GM12878 (cell line): ENCODE measurements around the gene CHAF1A. TPM values are rescaled to one million over a fixed set of nuclear protein-coding genes. Genes with fewer than 3 reads are reported as not detected.

Experiments
- BRCA1 ChIP-seq: IDR thresholded peaks from 2 replicates; pipeline ENCODE4 v1.6.1; 2011; ENCODE audit warnings: low read depth, low read length, improper control_type of control experiment
- CBX3 ChIP-seq: fragments of 200-600 bp; sonication (generic); IDR thresholded peaks from 2 replicates; pipeline ENCODE4 v1.6.1; 2016; ENCODE audit warnings: low read depth, borderline replicate concordance
- CEBPB ChIP-seq, 2 experiments: fragments of 150-350 bp in 1 of 2; IDR thresholded peaks; 2 replicates each; pipeline ENCODE4 v1.6.1; 2012 to 2014; ENCODE audit warnings: low read depth in 2 of 2, low read length in 2 of 2, borderline replicate concordance in 1 of 2, inconsistent platforms in 1 of 2
- DPF2 ChIP-seq: fragments of 450-650 bp; IDR thresholded peaks from 2 replicates; pipeline ENCODE4 v1.6.1; 2017; ENCODE audit warnings: mild to moderate bottlenecking
- E2F8 ChIP-seq: fragments of 450-650 bp; IDR thresholded peaks from 2 replicates; pipeline ENCODE4 v1.6.1; 2018; ENCODE audit warnings: mild to moderate bottlenecking, low read depth, moderate library complexity; ENCODE audit not compliant: partially characterized antibody
- IKZF2 ChIP-seq, 2 experiments: fragments of 450-650 bp; IDR thresholded peaks; 2 replicates each; pipeline ENCODE4 v1.6.1; 2017; ENCODE audit warnings: mild to moderate bottlenecking in 2 of 2, moderate library complexity in 2 of 2
- IRF4 ChIP-seq: IDR thresholded peaks from 2 replicates; pipeline ENCODE4 v1.6.1; 2011; ENCODE audit warnings: low read depth, low read length
- KDM1A ChIP-seq: fragments of 200-600 bp; sonication (generic); IDR thresholded peaks from 2 replicates; pipeline ENCODE4 v1.6.1; 2016; ENCODE audit warnings: borderline replicate concordance
- MTA2 ChIP-seq: fragments of 450-650 bp; IDR thresholded peaks from 2 replicates; pipeline ENCODE4 v1.6.1; 2016; ENCODE audit warnings: low read depth, mild to moderate bottlenecking, moderate library complexity
- MYC ChIP-seq: IDR thresholded peaks from 2 replicates; pipeline ENCODE4 v1.6.1; 2011; ENCODE audit warnings: mild to moderate bottlenecking, low read length, moderate library complexity, inconsistent platforms; ENCODE audit not compliant: insufficient read depth, insufficient replicate concordance, insufficient read length, severe bottlenecking
- PAX5 ChIP-seq: IDR thresholded peaks from 2 replicates; pipeline ENCODE4 v1.6.1; 2011; ENCODE audit warnings: low read depth, low read length, borderline replicate concordance
- PRDM15 ChIP-seq: fragments of 450-650 bp; formaldehyde crosslinking; IDR thresholded peaks from 2 replicates; pipeline ENCODE4 v1.4.0; 2020; ENCODE audit warnings: mild to moderate bottlenecking, moderate library complexity
- RAD21 ChIP-seq: IDR thresholded peaks from 2 replicates; pipeline ENCODE4 v1.6.1; 2011; ENCODE audit warnings: mild to moderate bottlenecking, low read depth, low read length, moderate library complexity; ENCODE audit not compliant: insufficient read depth
- SMAD1 ChIP-seq: fragments of 450-650 bp; IDR thresholded peaks from 2 replicates; pipeline ENCODE4 v1.6.1; 2018; ENCODE audit warnings: mild to moderate bottlenecking, low read depth; ENCODE audit not compliant: partially characterized antibody
- SMC3 ChIP-seq: IDR thresholded peaks from 2 replicates; pipeline ENCODE4 v1.6.1; 2011; ENCODE audit warnings: low read length, improper control_type of control experiment, borderline replicate concordance
- USF2 ChIP-seq: IDR thresholded peaks from 2 replicates; pipeline ENCODE4 v1.6.1; 2011; ENCODE audit warnings: low read depth, low read length, improper control_type of control experiment, borderline replicate concordance
- YBX1 ChIP-seq: fragments of 450-650 bp; IDR thresholded peaks from 2 replicates; pipeline ENCODE4 v1.6.1; 2016; ENCODE audit warnings: antibody characterized with exemption
- ZNF687 ChIP-seq: fragments of 450-650 bp; IDR thresholded peaks from 2 replicates; pipeline ENCODE4 v1.6.1; 2017; ENCODE audit warnings: mild to moderate bottlenecking, moderate library complexity
- polyA plus RNA-seq, 11 experiments: library from polyadenylated mRNA; depleted of rRNA in 4 of 11; unstranded in 6 of 11; stranded (reverse) in 5 of 11; fragments of >200 nt; fragmentation: Nextera tagmentation in 4 of 11; fragmentation: Illumina TruSeq in 1 of 11; extraction: Ambion mirVana in 4 of 11; extraction: Trizol in 1 of 11; gene quantifications; 1 replicate in 1 of 11; 2 replicates in 10 of 11; pipeline versions ENCODE4 v1.2.1 to v1.2.3, GENCODE V29; 2011 to 2016; ENCODE audit warnings: inconsistent platforms in 2 of 11, missing spikeins in 2 of 11, low read depth in 1 of 11
- total RNA-seq, 4 experiments: library from RNA; depleted of rRNA in 3 of 4; stranded (reverse); fragments of >200 nt in 3 of 4; fragmentation: Illumina TruSeq in 1 of 4; extraction: Trizol in 1 of 4; gene quantifications; 2 replicates each; pipeline versions ENCODE4 v1.2.1 to v1.2.3, GENCODE V29; 2013 to 2021

CHAF1A gene
- total and polyA plus RNA-seq, 10 of the 15 experiments (the other 5 are each of a cell fraction or from before 2014, with no cell fraction given) = 1.3 to 69.1 (median 34.2) TPM

GRCh38 chr19:4379383-4380253, 22.8 kb upstream of the CHAF1A start (continued):
- TF ChIP-seq USF2 = no peak
- TF ChIP-seq MYC = no peak
- 0 out of 2 replicates have a peak, but pooled peaks have one; percentile 38 for TF ChIP-seq IRF4
- TF ChIP-seq KDM1A = no peak
- TF ChIP-seq RAD21 = no peak
- TF ChIP-seq SMC3 = 0 out of 2 replicates have a peak, but pooled peaks have one; percentile 5
- no peak for TF ChIP-seq CEBPB (IDR thresholded peaks at IDR 0.05; ENCODE audit: borderline replicate concordance in 1 of 2, low read depth in 2 of 2, low read length in 2 of 2)
- no peak for TF ChIP-seq YBX1
- no peak for TF ChIP-seq MTA2
- no peak for TF ChIP-seq SMAD1
- TF ChIP-seq IKZF2 (IDR thresholded peaks at IDR 0.05) = peak; percentile 92 to 97
- TF ChIP-seq DPF2 = peak; percentile 78
- peak; percentile 71 for TF ChIP-seq PAX5
- no peak for TF ChIP-seq BRCA1
- peak; percentile 93 for TF ChIP-seq ZNF687
- TF ChIP-seq E2F8 = no peak
- TF ChIP-seq PRDM15 (CRISPR knock-in tag) = no peak
- TF ChIP-seq CBX3 = no peak
